Lower leg skin (tissue), 3 donors: ENCODE measurements around the gene PISD.

ENCODE experiments used
- CTCF ChIP-seq, 3 donors: fragments of 450-650 bp; IDR thresholded peaks; one replicate each; pipeline ENCODE4 v1.5.1; 2016; ENCODE audit warnings: antibody characterized with exemption in 3 of 3, mild to moderate bottlenecking in 3 of 3, moderate library complexity in 2 of 3
- POLR2A ChIP-seq, 2 donors: fragments of 450-650 bp; IDR thresholded peaks; one replicate each; pipeline ENCODE4 v1.6.1; 2016 to 2017; ENCODE audit warnings: antibody characterized with exemption in 2 of 2, mild to moderate bottlenecking in 1 of 2, moderate library complexity in 1 of 2

- TF ChIP-seq CTCF (IDR thresholded peaks at IDR 0.05), result no peak
- TF ChIP-seq POLR2A (IDR thresholded peaks at IDR 0.05), result no peak
Observed at GRCh38 chr22:31652911-31653684, 8.9 kb downstream of the PISD start.
